Measurements from ENCODE around the gene JHY.

The JHY gene

GRCh38 chr11:122978299-122978620, 95.7 kb downstream of the JHY start:
- no peak overlapping the region for H3K4me3 ChIP-seq (IDR thresholded peaks at IDR 0.05; ENCODE audit: insufficient read depth, low read depth, low read length)
- H4K20me1 ChIP-seq (ENCODE audit: insufficient read depth), result no peaks in the 10 kb centered on the region
- no peaks in the 10 kb centered on the region for H3K36me3 ChIP-seq (ENCODE audit: insufficient read depth)
- no peaks in the 10 kb centered on the region for H3K79me2 ChIP-seq (ENCODE audit: insufficient read depth, low read depth)
- no peak overlapping the region for H2AFZ ChIP-seq (ENCODE audit: low read depth)
- no peak overlapping the region for H3K27ac ChIP-seq
- H3K4me1 ChIP-seq (ENCODE audit: low read depth, poor library complexity, severe bottlenecking), result no peaks in the 10 kb centered on the region
- no peak overlapping the region for H3K9ac ChIP-seq
- no peaks in the 10 kb centered on the region for H3K27me3 ChIP-seq (ENCODE audit: insufficient read depth, low read depth)
- TF ChIP-seq CTCF (conservative IDR thresholded peaks at IDR 0.05; ENCODE audit: low read depth, low read length), result no peak
- no peak overlapping the region for H3K4me2 ChIP-seq

GRCh38 chr11:122979103-122979814, 96.7 kb downstream of the JHY start:
- Histone ChIP-seq H3K27ac (no peak overlapping the region), H4K20me1 (ENCODE audit: insufficient read depth) (no peaks in the 10 kb centered on the region), H3K4me2 (no peak overlapping the region), H3K79me2 (ENCODE audit: insufficient read depth, low read depth) (no peaks in the 10 kb centered on the region), H3K9ac (no peak overlapping the region), H3K4me1 (ENCODE audit: low read depth, poor library complexity, severe bottlenecking) (no peaks in the 10 kb centered on the region), H3K27me3 (ENCODE audit: insufficient read depth, low read depth) (no peaks in the 10 kb centered on the region), H3K4me3 (IDR thresholded peaks at IDR 0.05; ENCODE audit: insufficient read depth, low read depth, low read length) (no peak overlapping the region), H3K36me3 (ENCODE audit: insufficient read depth) (no peaks in the 10 kb centered on the region), H2AFZ (ENCODE audit: low read depth) (no peak overlapping the region)
- TF ChIP-seq CTCF (conservative IDR thresholded peaks at IDR 0.05; ENCODE audit: low read depth, low read length), result no peak

- H3K79me2 ChIP-seq (ENCODE audit: insufficient read depth, low read depth), result no peaks in the 10 kb centered on the region
- H3K36me3 ChIP-seq (ENCODE audit: insufficient read depth), result no peaks in the 10 kb centered on the region
- H2AFZ ChIP-seq (ENCODE audit: low read depth), result no peak overlapping the region
- no peaks in the 10 kb centered on the region for H4K20me1 ChIP-seq (ENCODE audit: insufficient read depth)
- no peak overlapping the region for H3K9ac ChIP-seq
- no peaks in the 10 kb centered on the region for H3K4me1 ChIP-seq (ENCODE audit: low read depth, poor library complexity, severe bottlenecking)
- H3K4me2 ChIP-seq, result no peak overlapping the region
- H3K27ac ChIP-seq, result no peak overlapping the region
- no peak for TF ChIP-seq CTCF (conservative IDR thresholded peaks at IDR 0.05; ENCODE audit: low read depth, low read length)
- no peak overlapping the region for H3K4me3 ChIP-seq (IDR thresholded peaks at IDR 0.05; ENCODE audit: insufficient read depth, low read depth, low read length)
- H3K27me3 ChIP-seq (ENCODE audit: insufficient read depth, low read depth), result no peaks in the 10 kb centered on the region
Observed at GRCh38 chr11:122979815-122980595, 97.4 kb downstream of the JHY start.

GRCh38 chr11:122981388-122982264, 99.1 kb downstream of the JHY start, which contains the start of gene BSX:
BSX (minus strand) TSS chr11:122981834; CDS start chr11:122981671, 163 bp downstream.
- no peak within 1 kb of the TSS for H3K4me3 ChIP-seq (IDR thresholded peaks at IDR 0.05; ENCODE audit: insufficient read depth, low read depth, low read length)
- no peak within 1 kb of the TSS for H3K9ac ChIP-seq
- H3K4me2 ChIP-seq, result no peak within 1 kb of the TSS
- H3K36me3 ChIP-seq (ENCODE audit: insufficient read depth), result no peaks in the 10 kb centered on the region
- H2AFZ ChIP-seq (ENCODE audit: low read depth), result no peak within 1 kb of the TSS
- no peak within 1 kb of the TSS for H3K27ac ChIP-seq
- H3K4me1 ChIP-seq (ENCODE audit: low read depth, poor library complexity, severe bottlenecking), result no peaks in the 10 kb centered on the region
- H3K27me3 ChIP-seq (ENCODE audit: insufficient read depth, low read depth), result no peaks in the 10 kb centered on the region
- H3K79me2 ChIP-seq (ENCODE audit: insufficient read depth, low read depth), result no peaks in the 10 kb centered on the region
- H4K20me1 ChIP-seq (ENCODE audit: insufficient read depth), result no peaks in the 10 kb centered on the region
- TF ChIP-seq CTCF (conservative IDR thresholded peaks at IDR 0.05; ENCODE audit: low read depth, low read length), result no peak
